ENCODE results near the gene PLEKHG1. TPM values are rescaled to one million over a fixed set of nuclear protein-coding genes. Genes with fewer than 3 reads are reported as not detected.

PLEKHG1 gene
- total RNA-seq, 1 donor from 2014 or later = 135 TPM

GRCh38 chr6:150641398-150642139, 41.9 kb downstream of the PLEKHG1 start:
- peaks cover 12% of the 10 kb centered on the region for H3K36me3 Mint-ChIP-seq (ENCODE audit: low read depth, unreplicated experiment)
- TF ChIP-seq CTCF (IDR thresholded peaks at IDR 0.05; ENCODE audit: unreplicated experiment) = no peak
- H3K4me3 Mint-ChIP-seq (ENCODE audit: unreplicated experiment) = no peak overlapping the region
- peaks cover 1% of the 10 kb centered on the region for H3K27me3 Mint-ChIP-seq (ENCODE audit: unreplicated experiment)
- no peak for DNase-seq (ENCODE audit: low spot score)
- no peak overlapping the region for H3K27ac Mint-ChIP-seq (ENCODE audit: unreplicated experiment)
- H3K4me1 Mint-ChIP-seq (ENCODE audit: unreplicated experiment) = peaks cover 38% of the 10 kb centered on the region
- H3K9me3 Mint-ChIP-seq (ENCODE audit: unreplicated experiment) = no peaks in the 10 kb centered on the region

DNA sequence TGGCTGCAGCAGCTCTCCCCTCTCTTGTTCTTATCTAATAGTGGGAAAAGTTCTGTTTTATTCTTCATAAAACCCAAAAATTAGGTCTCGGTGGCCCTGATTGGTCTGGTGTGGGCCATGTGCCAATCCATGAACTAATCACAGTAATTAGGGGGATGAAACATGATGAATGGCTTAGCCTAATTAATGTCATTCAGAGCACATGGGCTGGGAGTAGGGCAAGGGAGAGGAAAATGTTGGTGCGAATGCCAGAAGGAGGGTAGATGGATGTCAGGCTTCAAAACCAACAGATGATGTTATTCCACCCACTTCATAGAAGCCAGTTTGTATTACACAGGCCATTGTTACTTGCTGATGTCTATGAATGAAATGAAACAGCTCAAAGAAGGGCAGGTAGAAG, 46.5 kb downstream of the PLEKHG1 start:
- Mint-ChIP-seq H3K27ac (ENCODE audit: unreplicated experiment) (no peak overlapping the region), H3K4me1 (ENCODE audit: unreplicated experiment) (peaks cover 20% of the 10 kb centered on the region), H3K27me3 (ENCODE audit: unreplicated experiment) (peaks cover 1% of the 10 kb centered on the region), H3K4me3 (ENCODE audit: unreplicated experiment) (no peak overlapping the region), H3K9me3 (ENCODE audit: unreplicated experiment) (no peaks in the 10 kb centered on the region), H3K36me3 (ENCODE audit: low read depth, unreplicated experiment) (no peaks in the 10 kb centered on the region)
- no peak for DNase-seq (ENCODE audit: low spot score)
- TF ChIP-seq CTCF (IDR thresholded peaks at IDR 0.05; ENCODE audit: unreplicated experiment) = no peak

DNA sequence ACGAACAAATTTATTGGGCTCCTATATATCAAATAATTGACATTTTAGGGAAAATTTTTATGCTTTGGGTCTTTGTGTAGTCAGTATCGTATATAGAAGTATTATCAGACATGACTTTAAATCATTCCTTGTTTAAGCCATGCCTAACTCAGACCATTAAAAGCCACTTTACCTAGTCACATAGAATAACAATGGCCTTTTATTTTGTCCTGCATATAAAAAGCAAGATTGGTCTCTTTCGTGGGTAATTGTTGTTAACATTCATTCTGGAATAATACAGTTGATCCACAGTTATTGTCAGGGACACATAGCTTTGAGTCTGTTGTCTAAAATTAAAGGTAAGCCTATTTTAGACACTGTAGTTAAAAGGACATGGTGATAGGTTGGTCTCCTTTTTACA, 47.4 kb downstream of the PLEKHG1 start:
- Mint-ChIP-seq H3K4me1 (ENCODE audit: unreplicated experiment) (peaks cover 17% of the 10 kb centered on the region), H3K9me3 (ENCODE audit: unreplicated experiment) (no peaks in the 10 kb centered on the region), H3K27ac (ENCODE audit: unreplicated experiment) (no peak overlapping the region), H3K4me3 (ENCODE audit: unreplicated experiment) (no peak overlapping the region), H3K36me3 (ENCODE audit: low read depth, unreplicated experiment) (no peaks in the 10 kb centered on the region), H3K27me3 (ENCODE audit: unreplicated experiment) (peaks cover 1% of the 10 kb centered on the region)
- TF ChIP-seq CTCF (IDR thresholded peaks at IDR 0.05; ENCODE audit: unreplicated experiment) = no peak
- no peak for DNase-seq (ENCODE audit: low spot score)

Other genes starting within 250 kb of the PLEKHG1 start
- gene IYD, start 230.9 kb upstream of the PLEKHG1 start, total RNA-seq (ENCODE audit: unreplicated experiment) = not detected

All from endothelial cell (in vitro differentiated cells).